ENCODE measurements around the gene PTPDC1. TPM values are rescaled to one million over a fixed set of nuclear protein-coding genes. Genes with fewer than 3 reads are reported as not detected.
A peak's percentile ranks its signal among the peaks of the same experiment; 100 is the strongest.

Gene PTPDC1, protein sequence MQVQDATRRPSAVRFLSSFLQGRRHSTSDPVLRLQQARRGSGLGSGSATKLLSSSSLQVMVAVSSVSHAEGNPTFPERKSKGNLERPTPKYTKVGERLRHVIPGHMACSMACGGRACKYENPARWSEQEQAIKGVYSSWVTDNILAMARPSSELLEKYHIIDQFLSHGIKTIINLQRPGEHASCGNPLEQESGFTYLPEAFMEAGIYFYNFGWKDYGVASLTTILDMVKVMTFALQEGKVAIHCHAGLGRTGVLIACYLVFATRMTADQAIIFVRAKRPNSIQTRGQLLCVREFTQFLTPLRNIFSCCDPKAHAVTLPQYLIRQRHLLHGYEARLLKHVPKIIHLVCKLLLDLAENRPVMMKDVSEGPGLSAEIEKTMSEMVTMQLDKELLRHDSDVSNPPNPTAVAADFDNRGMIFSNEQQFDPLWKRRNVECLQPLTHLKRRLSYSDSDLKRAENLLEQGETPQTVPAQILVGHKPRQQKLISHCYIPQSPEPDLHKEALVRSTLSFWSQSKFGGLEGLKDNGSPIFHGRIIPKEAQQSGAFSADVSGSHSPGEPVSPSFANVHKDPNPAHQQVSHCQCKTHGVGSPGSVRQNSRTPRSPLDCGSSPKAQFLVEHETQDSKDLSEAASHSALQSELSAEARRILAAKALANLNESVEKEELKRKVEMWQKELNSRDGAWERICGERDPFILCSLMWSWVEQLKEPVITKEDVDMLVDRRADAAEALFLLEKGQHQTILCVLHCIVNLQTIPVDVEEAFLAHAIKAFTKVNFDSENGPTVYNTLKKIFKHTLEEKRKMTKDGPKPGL
- 1 to 10 TPM; 4.1 to 8.5 (median 4.7) TPM for total RNA-seq
- 1 to 10 TPM; 2.5 to 3.5 TPM for polyA plus RNA-seq
- 17.2 reads per million, percentile 47 among the genes with 10 or more reads in this experiment for total RNA-seq

- H3K27me3 Mint-ChIP-seq: no peaks in the 10 kb centered on the region
- ATAC-seq: no peak
- peak within 1 kb of the TSS in 3 of 9 donors; percentile 31 to 78 (median 52) for H3K27ac Mint-ChIP-seq
- POLR2A ChIA-PET: no interaction called here
- no peak within 1 kb of the TSS for H3K4me3 Mint-ChIP-seq
- H3K9me3 Mint-ChIP-seq: no peaks in the 10 kb centered on the region
- Histone ChIP-seq H3K36me3 (ENCODE audit: control insufficient read depth in 2 of 3, insufficient read depth in 3 of 3, low read length in 3 of 3) (no peaks in the 10 kb centered on the region), H3K9me3 (ENCODE audit: control insufficient read depth in 2 of 3, low read length in 3 of 3) (no peaks in the 10 kb centered on the region), H3K27me3 (ENCODE audit: control insufficient read depth in 2 of 2, insufficient read depth in 2 of 2, low read length in 2 of 2) (no peaks in the 10 kb centered on the region), H3K27ac (ENCODE audit: low read depth, low read length) (no peak within 1 kb of the TSS), H3K4me3 (ENCODE audit: low read length) (no peak within 1 kb of the TSS), H3K4me1 (ENCODE audit: control insufficient read depth in 2 of 2, insufficient read depth in 2 of 2, low read length in 2 of 2) (no peaks in the 10 kb centered on the region)
- intact Hi-C loops (cut with micrococcal nuclease): no loop called here
- CTCF ChIA-PET: no interaction called here
- DNase-seq: no peak
- H3K36me3 Mint-ChIP-seq: peaks cover 2 to 24% (median 12%) of the 10 kb centered on the region in 5 donors
- H3K4me1 Mint-ChIP-seq: no peaks in the 10 kb centered on the region
Measured at GRCh38 chr9:94084314-94084713, at the start of gene PTPDC1. Gene PTPDC1, plus strand, starts transcription at chr9:94084464. Its CDS starts 67 bp downstream, at chr9:94084531.

GRCh38 chr9:94034511-94034910 is 49.8 kb upstream of the PTPDC1 start:
- H3K9me3 Mint-ChIP-seq: peaks cover 0 to 1% (median 0%) of the 10 kb centered on the region in 11 donors
- no peak overlapping the region for H3K27ac Mint-ChIP-seq
- intact Hi-C loops (cut with micrococcal nuclease): loop anchor here in 1 of 2 donors (5.0 to 10.0 kb wide), 2 partner anchors 460 to 582 kb away; partner anchors contain the start of genes FAM120A, FAM120AOS and PHF2
- Histone ChIP-seq H3K27me3 (ENCODE audit: control insufficient read depth in 2 of 2, insufficient read depth in 2 of 2, low read length in 2 of 2) (no peaks in the 10 kb centered on the region), H3K4me1 (ENCODE audit: control insufficient read depth in 2 of 2, insufficient read depth in 2 of 2, low read length in 2 of 2) (peaks cover 0 to 10% of the 10 kb centered on the region in 2 donors), H3K27ac (ENCODE audit: low read depth, low read length) (no peak overlapping the region), H3K9me3 (ENCODE audit: control insufficient read depth in 2 of 3, low read length in 3 of 3) (no peaks in the 10 kb centered on the region), H3K4me3 (ENCODE audit: low read length) (no peak overlapping the region), H3K36me3 (ENCODE audit: control insufficient read depth in 2 of 3, insufficient read depth in 3 of 3, low read length in 3 of 3) (peaks cover 0 to 5% (median 0%) of the 10 kb centered on the region in 3 experiments)
- no peak for DNase-seq
- ChIA-PET POLR2A (no interaction called here), CTCF (no interaction called here)
- no peak for ATAC-seq
- H3K4me1 Mint-ChIP-seq: peaks cover 10 to 42% (median 40%) of the 10 kb centered on the region in 7 donors
- H3K36me3 Mint-ChIP-seq: peaks cover 0 to 7% (median 5%) of the 10 kb centered on the region in 5 donors
- peaks cover 0 to 19% (median 0%) of the 10 kb centered on the region in 5 donors for H3K27me3 Mint-ChIP-seq
- H3K4me3 Mint-ChIP-seq: no peak overlapping the region

- Histone ChIP-seq H3K9me3 (ENCODE audit: control insufficient read depth in 2 of 3, low read length in 3 of 3) (no peaks in the 10 kb centered on the region), H3K36me3 (ENCODE audit: control insufficient read depth in 2 of 3, insufficient read depth in 3 of 3, low read length in 3 of 3) (no peaks in the 10 kb centered on the region), H3K27me3 (ENCODE audit: control insufficient read depth in 2 of 2, insufficient read depth in 2 of 2, low read length in 2 of 2) (no peaks in the 10 kb centered on the region), H3K4me3 (ENCODE audit: low read length) (no peak overlapping the region), H3K4me1 (ENCODE audit: control insufficient read depth in 2 of 2, insufficient read depth in 2 of 2, low read length in 2 of 2) (no peaks in the 10 kb centered on the region), H3K27ac (ENCODE audit: low read depth, low read length) (no peak overlapping the region)
- H3K27me3 Mint-ChIP-seq: peaks cover 0 to 8% (median 0%) of the 10 kb centered on the region in 5 donors
- POLR2A ChIA-PET: no interaction called here
- no peaks in the 10 kb centered on the region for H3K9me3 Mint-ChIP-seq
- H3K27ac Mint-ChIP-seq: peak overlapping the region in 1 of 9 donors; percentile 38
- H3K36me3 Mint-ChIP-seq: peaks cover 0 to 26% (median 15%) of the 10 kb centered on the region in 5 donors
- intact Hi-C loops (cut with micrococcal nuclease): loop anchor here in 1 of 2 donors (10.0 kb wide), 1 partner anchor 465 kb away; the partner anchor contains the start of gene PHF2
- no peak for DNase-seq
- CTCF ChIA-PET: no interaction called here
- H3K4me3 Mint-ChIP-seq: no peak overlapping the region
- H3K4me1 Mint-ChIP-seq: peaks cover 0 to 9% (median 3%) of the 10 kb centered on the region in 7 donors
- ATAC-seq: no peak
Measured at GRCh38 chr9:94039786-94040185, 44.5 kb upstream of the PTPDC1 start.

GRCh38 chr9:94042516-94043360 is 41.5 kb upstream of the PTPDC1 start:
- ATAC-seq (no peak), DNase-seq (no peak)
- Histone ChIP-seq H3K27ac (ENCODE audit: low read depth, low read length) (no peak overlapping the region), H3K27me3 (ENCODE audit: control insufficient read depth in 2 of 2, insufficient read depth in 2 of 2, low read length in 2 of 2) (no peaks in the 10 kb centered on the region), H3K36me3 (ENCODE audit: control insufficient read depth in 2 of 3, insufficient read depth in 3 of 3, low read length in 3 of 3) (no peaks in the 10 kb centered on the region), H3K4me1 (ENCODE audit: control insufficient read depth in 2 of 2, insufficient read depth in 2 of 2, low read length in 2 of 2) (no peaks in the 10 kb centered on the region), H3K4me3 (ENCODE audit: low read length) (no peak overlapping the region), H3K9me3 (ENCODE audit: control insufficient read depth in 2 of 3, low read length in 3 of 3) (no peaks in the 10 kb centered on the region)
- ChIA-PET CTCF (no interaction called here), POLR2A (no interaction called here)
- Mint-ChIP-seq H3K27me3 (no peaks in the 10 kb centered on the region), H3K27ac (no peak overlapping the region), H3K9me3 (peaks cover 0 to 3% (median 0%) of the 10 kb centered on the region in 11 donors), H3K36me3 (peaks cover 0 to 34% (median 13%) of the 10 kb centered on the region in 5 donors), H3K4me3 (no peak overlapping the region), H3K4me1 (no peaks in the 10 kb centered on the region)
- intact Hi-C loops (cut with micrococcal nuclease): no loop called here

DNA sequence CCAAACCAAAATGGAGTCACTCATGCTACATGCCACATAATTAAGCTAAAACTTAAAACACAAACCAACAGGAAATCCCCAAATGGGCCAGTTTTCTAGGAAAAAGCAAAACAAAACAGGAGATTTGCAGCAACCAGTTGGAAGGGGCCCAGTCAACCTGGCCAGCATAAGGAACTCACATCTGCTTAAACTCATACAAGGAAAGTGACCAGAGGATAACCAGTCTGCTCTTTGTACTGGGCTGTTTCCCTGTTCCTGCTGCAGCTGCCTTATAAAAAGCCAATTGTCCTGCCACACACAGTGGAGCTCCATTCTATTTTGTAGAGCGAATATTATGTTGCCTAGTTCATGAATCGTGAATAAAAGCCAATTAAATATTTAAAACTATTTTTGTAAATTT is 29.5 kb upstream of the PTPDC1 start:
- Histone ChIP-seq H3K27ac (ENCODE audit: low read depth, low read length) (no peak overlapping the region), H3K9me3 (ENCODE audit: control insufficient read depth in 2 of 3, low read length in 3 of 3) (no peaks in the 10 kb centered on the region), H3K36me3 (ENCODE audit: control insufficient read depth in 2 of 3, insufficient read depth in 3 of 3, low read length in 3 of 3) (no peaks in the 10 kb centered on the region), H3K4me3 (ENCODE audit: low read length) (no peak overlapping the region), H3K4me1 (ENCODE audit: control insufficient read depth in 2 of 2, insufficient read depth in 2 of 2, low read length in 2 of 2) (no peaks in the 10 kb centered on the region), H3K27me3 (ENCODE audit: control insufficient read depth in 2 of 2, insufficient read depth in 2 of 2, low read length in 2 of 2) (no peaks in the 10 kb centered on the region)
- Mint-ChIP-seq H3K4me3 (no peak overlapping the region), H3K27ac (no peak overlapping the region), H3K4me1 (peaks cover 0 to 6% (median 0%) of the 10 kb centered on the region in 7 donors), H3K36me3 (peaks cover 0 to 37% (median 12%) of the 10 kb centered on the region in 5 donors), H3K27me3 (no peaks in the 10 kb centered on the region), H3K9me3 (peaks cover 0 to 19% (median 5%) of the 10 kb centered on the region in 11 donors)
- ChIA-PET POLR2A (no interaction called here), CTCF (no interaction called here)
- ATAC-seq (no peak), DNase-seq (no peak)
- intact Hi-C loops (cut with micrococcal nuclease): no loop called here

DNA sequence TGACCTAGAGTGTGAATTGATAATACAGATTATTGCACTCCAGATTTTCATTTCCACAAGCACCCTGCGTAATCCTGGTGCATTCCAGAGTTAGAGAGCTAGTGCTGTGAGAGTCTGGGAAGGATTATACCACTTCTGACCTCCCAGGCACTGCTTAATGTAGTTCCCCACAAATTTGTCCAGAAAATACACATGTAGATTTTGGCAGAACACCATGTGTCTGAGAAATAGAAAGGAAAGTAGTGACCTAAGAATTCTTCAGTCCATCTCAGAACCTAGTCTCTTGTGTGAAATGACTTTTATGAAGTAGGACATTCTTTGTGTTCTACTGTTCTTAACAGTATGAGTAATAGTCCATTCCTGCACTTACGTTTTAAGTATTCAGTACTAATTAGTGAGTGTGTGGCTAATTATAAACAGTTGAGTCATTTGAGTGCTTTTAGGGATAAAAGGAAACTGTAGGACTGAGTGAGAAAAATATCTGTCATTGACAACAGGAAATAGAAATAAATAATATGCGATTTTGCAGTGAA is 27.8 kb upstream of the PTPDC1 start:
- Mint-ChIP-seq H3K9me3 (peaks cover 0 to 25% (median 10%) of the 10 kb centered on the region in 11 donors), H3K27ac (no peak overlapping the region), H3K4me3 (no peak overlapping the region), H3K27me3 (no peaks in the 10 kb centered on the region), H3K36me3 (peaks cover 0 to 42% (median 14%) of the 10 kb centered on the region in 5 donors), H3K4me1 (peaks cover 0 to 6% (median 0%) of the 10 kb centered on the region in 7 donors)
- Histone ChIP-seq H3K4me3 (ENCODE audit: low read length) (no peak overlapping the region), H3K4me1 (ENCODE audit: control insufficient read depth in 2 of 2, insufficient read depth in 2 of 2, low read length in 2 of 2) (no peaks in the 10 kb centered on the region), H3K27ac (ENCODE audit: low read depth, low read length) (no peak overlapping the region), H3K36me3 (ENCODE audit: control insufficient read depth in 2 of 3, insufficient read depth in 3 of 3, low read length in 3 of 3) (no peaks in the 10 kb centered on the region), H3K27me3 (ENCODE audit: control insufficient read depth in 2 of 2, insufficient read depth in 2 of 2, low read length in 2 of 2) (no peaks in the 10 kb centered on the region), H3K9me3 (ENCODE audit: control insufficient read depth in 2 of 3, low read length in 3 of 3) (peaks cover 0 to 8% (median 0%) of the 10 kb centered on the region in 3 experiments)
- intact Hi-C loops (cut with micrococcal nuclease): no loop called here
- POLR2A ChIA-PET: no interaction called here
- ATAC-seq: no peak
- CTCF ChIA-PET: interaction anchor here (0.6 to 1.2 kb wide), 3 partner anchors 8 to 160 kb away, joined by 3 read pairs; no protein-coding TSS in a partner anchor
- DNase-seq: no peak
